SU-DHL-6 (cell line): Measurements from ENCODE around the gene PFKL.
"Not testable (repeated sequence)": the region's sequence is repeated elsewhere in the genome, so short reads cannot be mapped to it uniquely, and the experiment has no call there.

Experiments
- H2AFZ ChIP-seq: fragments of 200-600 bp; sonication (generic); 2 replicates; pipeline ENCODE4 v1.6.1; 2014; ENCODE audit warnings: low read depth, mild to moderate bottlenecking, moderate library complexity, mixed read lengths, antibody characterized with exemption, low read length; ENCODE audit not compliant: severe bottlenecking
- H3F3A ChIP-seq: fragments of 200-600 bp; shearing (Covaris generic); 2 replicates; pipeline ENCODE4 v1.6.0; 2016; ENCODE audit warnings: antibody characterized with exemption, mild to moderate bottlenecking; ENCODE audit not compliant: insufficient read depth
- H3K27ac ChIP-seq: fragments of 200-600 bp; sonication (generic); 2 replicates; pipeline ENCODE4 v1.5.1; 2016; ENCODE audit warnings: low read depth, mild to moderate bottlenecking, low read length, moderate library complexity, mixed read lengths
- H3K27me3 ChIP-seq: fragments of 200-600 bp; sonication (generic), shearing (Covaris generic); 2 replicates; pipeline ENCODE4 v1.6.0; 2014; ENCODE audit warnings: mild to moderate bottlenecking, low read length
- H3K36me3 ChIP-seq: fragments of 200-600 bp; sonication (generic); 2 replicates; pipeline ENCODE4 v1.6.1; 2014; ENCODE audit warnings: mild to moderate bottlenecking, low read length, mixed read lengths
- H3K4me2 ChIP-seq: fragments of 300-600, 200-600 bp; shearing (Covaris generic), sonication (generic); 2 replicates; pipeline ENCODE4 v1.6.0; 2014; ENCODE audit warnings: low read length, low read depth, mild to moderate bottlenecking; ENCODE audit not compliant: poor library complexity, severe bottlenecking
- H3K4me3 ChIP-seq: fragments of 200-600 bp; sonication (generic); 2 replicates; pipeline ENCODE4 v1.5.1; 2014; ENCODE audit warnings: antibody characterized with exemption, low read length, mild to moderate bottlenecking, mixed read lengths; ENCODE audit not compliant: insufficient read depth, poor library complexity, severe bottlenecking
- H3K79me2 ChIP-seq: fragments of 200-600 bp; sonication (generic); 2 replicates; pipeline ENCODE4 v1.6.1; 2014; ENCODE audit warnings: mild to moderate bottlenecking, low read length, moderate library complexity; ENCODE audit not compliant: insufficient read depth
- H3K9ac ChIP-seq: fragments of 200-600 bp; sonication (generic); 2 replicates; pipeline ENCODE4 v1.7.0; 2014; ENCODE audit warnings: mild to moderate bottlenecking, low read length
- H3K9me2 ChIP-seq: fragments of 200-600 bp; sonication (generic); replicated peaks from 2 replicates; pipeline ENCODE4 v1.6.1; 2014; ENCODE audit warnings: low read length; ENCODE audit not compliant: insufficient read depth
- H3K9me3 ChIP-seq: fragments of 200-600 bp; sonication (generic); 2 replicates; pipeline ENCODE4 v1.6.1; 2014; ENCODE audit warnings: low read length, mixed read lengths; ENCODE audit not compliant: insufficient read depth
- H4K20me1 ChIP-seq: fragments of 200-600 bp; sonication (generic); 2 replicates; pipeline ENCODE4 v1.6.1; 2014; ENCODE audit warnings: low read depth, mild to moderate bottlenecking, antibody characterized with exemption, low read length, moderate library complexity, mixed read lengths
- EZH2phosphoT487 ChIP-seq: fragments of 200-600 bp; sonication (generic), shearing (Covaris generic); conservative IDR thresholded peaks from 2 replicates; pipeline ENCODE4 v1.6.1; 2018; ENCODE audit warnings: mild to moderate bottlenecking, antibody characterized with exemption, low read length, moderate library complexity, mixed read lengths
- TF ChIP-seq, protein P1 (sequence below): fragments of 200-600 bp; sonication (generic); IDR thresholded peaks from one replicate; pipeline ENCODE4 v1.5.1; 2017; ENCODE audit warnings: antibody characterized with exemption, mild to moderate bottlenecking, low read length, moderate library complexity; ENCODE audit not compliant: insufficient read depth, poor library complexity, severe bottlenecking

The PFKL gene

DNA sequence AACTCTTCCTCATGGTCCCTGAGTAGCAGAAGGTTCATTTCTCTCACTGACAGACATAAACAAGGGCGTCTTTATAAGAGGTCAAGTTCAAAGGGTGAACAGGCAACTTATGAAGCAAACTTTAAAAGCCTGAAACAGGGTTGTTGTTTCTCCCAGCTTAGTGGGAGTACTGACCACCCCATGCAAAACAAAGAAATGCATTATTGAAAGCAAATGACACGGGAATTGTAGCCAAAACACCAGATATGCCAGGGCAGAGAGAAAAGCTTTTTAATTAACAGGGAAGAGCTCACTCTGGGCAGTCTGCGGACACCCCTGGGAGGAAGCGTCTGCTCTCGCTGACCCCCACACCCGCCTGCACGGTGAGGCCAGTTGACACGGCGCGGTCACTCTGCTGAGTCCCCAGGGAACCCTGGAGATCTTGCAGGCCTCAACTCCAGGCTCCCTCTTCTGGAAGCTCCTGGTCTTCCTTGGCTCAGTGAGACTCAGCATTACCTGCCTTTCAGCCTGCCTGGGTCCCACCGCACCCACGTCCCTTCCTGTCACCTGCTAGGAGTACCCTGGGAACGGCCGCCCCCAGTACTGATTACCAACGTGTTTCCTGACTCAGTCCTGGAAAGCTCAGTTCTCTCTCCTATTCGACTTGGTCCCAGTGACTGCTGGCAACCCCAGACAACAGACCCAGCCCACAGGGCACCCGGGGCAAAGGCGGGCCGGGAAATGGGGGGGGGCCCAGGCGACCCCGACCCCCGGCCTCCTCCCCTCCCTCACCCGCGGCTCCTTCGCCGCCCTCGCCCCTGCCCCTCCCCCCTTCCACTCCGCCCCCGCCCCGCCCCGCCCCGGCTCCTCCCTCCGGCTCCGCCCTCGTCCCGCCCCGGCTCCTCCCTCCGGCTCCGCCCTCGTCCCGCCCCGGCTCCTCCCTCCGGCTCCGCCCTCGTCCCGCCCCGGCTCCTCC lies 38.4 kb downstream of the PFKL start:
- Histone ChIP-seq H3K4me3 (no peak overlapping the region), H3K9ac (no peak overlapping the region), H3K79me2 (no peaks in the 10 kb centered on the region), H3K4me2 (peak overlapping the region; percentile 18), H3K27ac (peak overlapping the region; percentile 31; the same call in 1 of the 2 replicates), H3K9me2 (no peaks in the 10 kb centered on the region), H3K36me3 (no peaks in the 10 kb centered on the region), H4K20me1 (no peaks in the 10 kb centered on the region), H3F3A (peaks cover 16% of the 10 kb centered on the region), H2AFZ (no peak overlapping the region), H3K9me3 (no peaks in the 10 kb centered on the region), H3K27me3 (no peaks in the 10 kb centered on the region)
- TF ChIP-seq, protein P1, sequence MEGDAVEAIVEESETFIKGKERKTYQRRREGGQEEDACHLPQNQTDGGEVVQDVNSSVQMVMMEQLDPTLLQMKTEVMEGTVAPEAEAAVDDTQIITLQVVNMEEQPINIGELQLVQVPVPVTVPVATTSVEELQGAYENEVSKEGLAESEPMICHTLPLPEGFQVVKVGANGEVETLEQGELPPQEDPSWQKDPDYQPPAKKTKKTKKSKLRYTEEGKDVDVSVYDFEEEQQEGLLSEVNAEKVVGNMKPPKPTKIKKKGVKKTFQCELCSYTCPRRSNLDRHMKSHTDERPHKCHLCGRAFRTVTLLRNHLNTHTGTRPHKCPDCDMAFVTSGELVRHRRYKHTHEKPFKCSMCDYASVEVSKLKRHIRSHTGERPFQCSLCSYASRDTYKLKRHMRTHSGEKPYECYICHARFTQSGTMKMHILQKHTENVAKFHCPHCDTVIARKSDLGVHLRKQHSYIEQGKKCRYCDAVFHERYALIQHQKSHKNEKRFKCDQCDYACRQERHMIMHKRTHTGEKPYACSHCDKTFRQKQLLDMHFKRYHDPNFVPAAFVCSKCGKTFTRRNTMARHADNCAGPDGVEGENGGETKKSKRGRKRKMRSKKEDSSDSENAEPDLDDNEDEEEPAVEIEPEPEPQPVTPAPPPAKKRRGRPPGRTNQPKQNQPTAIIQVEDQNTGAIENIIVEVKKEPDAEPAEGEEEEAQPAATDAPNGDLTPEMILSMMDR, result no peak
- no peak for TF ChIP-seq EZH2phosphoT487

DNA sequence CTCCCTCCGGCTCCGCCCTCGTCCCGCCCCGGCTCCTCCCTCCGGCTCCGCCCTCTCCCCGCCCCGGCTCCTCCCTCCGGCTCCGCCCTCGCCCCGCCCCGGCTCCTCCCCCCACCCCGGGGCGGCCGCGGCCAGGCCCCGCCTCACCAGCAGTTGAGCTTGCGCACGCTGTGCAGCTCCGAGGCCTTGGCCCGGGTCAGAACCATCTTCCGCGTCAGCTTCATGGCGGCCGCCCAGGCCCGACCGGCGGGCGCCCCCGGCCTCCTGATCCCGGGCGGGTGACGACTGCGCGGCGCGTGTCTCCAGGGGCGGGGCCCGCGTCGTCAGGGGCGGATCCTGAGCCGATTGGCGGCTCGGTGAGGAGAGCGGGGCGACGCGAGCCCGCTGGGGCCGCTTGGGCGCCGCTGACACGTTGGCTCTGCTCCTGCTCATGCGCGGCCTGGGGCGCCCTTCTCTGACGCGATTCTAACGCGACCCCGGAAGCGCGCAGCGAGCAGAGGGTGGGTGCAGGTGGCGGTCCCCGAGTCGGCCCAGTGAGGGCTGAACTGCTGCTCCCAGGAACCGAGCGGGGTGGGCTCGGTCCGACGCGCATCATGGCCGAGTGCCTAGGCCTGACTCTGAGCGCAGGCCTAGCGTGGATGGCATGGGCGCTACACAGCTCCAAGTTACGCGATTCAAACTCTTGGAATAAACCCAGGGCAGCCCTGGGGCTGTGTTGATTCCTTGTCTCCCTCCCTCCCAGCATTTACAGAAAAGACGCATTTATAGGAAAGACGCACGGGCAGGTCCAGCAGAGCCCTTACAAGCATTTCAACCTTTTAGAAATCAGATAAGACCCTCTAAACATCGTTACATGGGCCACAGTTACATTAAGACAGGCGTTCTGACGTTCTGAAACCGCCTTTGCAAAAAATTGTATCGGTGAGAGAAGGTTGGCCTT lies 39.4 kb downstream of the PFKL start, which contains the start of gene CFAP410:
CFAP410 (minus strand) TSS at position 420 of the 940 bp plus-strand sequence; CDS start at position 224, 196 bp downstream.
- H3K27ac ChIP-seq, result peak within 1 kb of the TSS; percentile 89
- no peaks in the 10 kb centered on the region for H3K9me2 ChIP-seq
- peak within 1 kb of the TSS; percentile 63 for H3K4me3 ChIP-seq
- H3K27me3 ChIP-seq, result no peaks in the 10 kb centered on the region
- H3K9me3 ChIP-seq, result no peaks in the 10 kb centered on the region
- H3F3A ChIP-seq, result peaks cover 16% of the 10 kb centered on the region
- no peak for TF ChIP-seq EZH2phosphoT487
- TF ChIP-seq, protein P1, result no peak
- peak within 1 kb of the TSS; percentile 89 for H3K4me2 ChIP-seq
- no peaks in the 10 kb centered on the region for H4K20me1 ChIP-seq
- no peaks in the 10 kb centered on the region for H3K36me3 ChIP-seq
- no peaks in the 10 kb centered on the region for H3K79me2 ChIP-seq
- H2AFZ ChIP-seq, result peak within 1 kb of the TSS; percentile 65
- H3K9ac ChIP-seq, result peak within 1 kb of the TSS; percentile 78

DNA sequence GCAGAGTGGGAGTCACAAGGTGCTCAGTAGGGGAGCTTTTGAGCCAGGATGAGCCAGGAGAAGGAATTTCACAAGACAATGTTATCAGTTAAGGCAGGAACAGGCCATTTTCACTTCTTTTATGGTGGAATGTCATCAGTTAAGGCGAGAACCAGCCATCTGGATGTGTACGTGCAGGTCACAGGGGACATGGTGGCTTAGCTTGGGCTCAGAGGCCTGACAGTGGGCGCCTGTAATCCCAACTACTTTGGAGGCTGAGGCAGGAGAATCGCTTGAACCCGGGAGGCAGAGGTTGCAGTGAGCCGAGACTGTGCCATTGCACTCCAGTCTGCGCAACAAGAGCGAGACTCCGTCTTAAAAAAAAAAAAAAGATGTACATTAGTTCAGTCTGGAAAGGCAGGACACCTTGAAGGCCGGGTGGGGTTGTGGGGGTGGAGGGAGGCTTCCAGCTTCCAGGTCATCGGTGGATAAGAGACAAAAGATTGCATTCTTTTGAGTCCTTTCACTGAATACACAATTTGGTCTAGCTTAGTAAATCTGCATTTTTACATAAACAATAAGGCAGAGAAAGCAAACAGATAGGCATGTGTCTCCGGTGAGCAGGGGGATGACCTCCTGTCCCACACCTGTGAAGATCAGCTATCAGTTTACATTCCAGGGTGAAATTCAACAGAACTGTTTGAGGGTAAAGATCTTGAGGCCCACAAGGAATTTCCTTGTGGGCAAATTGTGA lies 42.0 kb downstream of the PFKL start:
- not testable (repeated sequence) for H2AFZ ChIP-seq, H3K9me2 ChIP-seq, H3K79me2 ChIP-seq, H3K4me2 ChIP-seq, H3K27me3 ChIP-seq, H3K36me3 ChIP-seq, H4K20me1 ChIP-seq, H3K9me3 ChIP-seq, H3K4me3 ChIP-seq, H3K27ac ChIP-seq, H3K9ac ChIP-seq
- peaks cover 16% of the 10 kb centered on the region for H3F3A ChIP-seq

DNA sequence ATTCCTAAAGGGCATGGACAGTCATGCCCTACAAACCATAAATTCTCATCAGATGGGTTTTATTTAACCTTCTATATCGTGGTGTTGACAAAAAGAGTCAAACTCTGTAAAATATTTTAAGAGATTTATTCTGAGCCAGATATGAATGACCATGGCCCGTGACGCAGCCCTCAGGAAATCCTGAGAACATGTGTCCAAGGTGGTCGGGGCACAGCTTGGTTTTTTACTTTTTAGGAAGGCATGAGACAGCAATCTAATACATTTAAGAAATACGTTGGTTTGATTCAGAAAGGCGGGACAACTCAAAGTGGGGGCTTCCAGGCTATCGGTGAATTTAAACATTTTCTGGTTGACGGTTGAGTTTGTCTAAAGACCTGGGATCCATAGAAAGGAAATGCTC lies 43.1 kb downstream of the PFKL start:
- H3K79me2 ChIP-seq, H2AFZ ChIP-seq, H3K4me3 ChIP-seq, H3K4me2 ChIP-seq, H4K20me1 ChIP-seq, H3K9me2 ChIP-seq, H3K27ac ChIP-seq, H3K9ac ChIP-seq, H3K27me3 ChIP-seq, H3K9me3 ChIP-seq, H3K36me3 ChIP-seq: not testable (repeated sequence)
- peaks cover 10% of the 10 kb centered on the region for H3F3A ChIP-seq
